Transverse colon (tissue), 4 donors: Measurements from ENCODE around the gene PDHX.

ENCODE experiments used
- EP300 ChIP-seq: sonication (generic); formaldehyde crosslinking; IDR thresholded peaks from one replicate; pipeline ENCODE4 v1.6.1; 2017; ENCODE audit warnings: antibody characterized with exemption, low read depth
- POLR2AphosphoS5 ChIP-seq, 3 donors: sonication (generic); formaldehyde crosslinking; IDR thresholded peaks; one replicate each; pipeline ENCODE4 v1.6.1; 2016; ENCODE audit warnings: antibody characterized with exemption in 3 of 3
- TF ChIP-seq, protein P1 (sequence below), 5 experiments: fragments of 200-600 bp in 3 of 5; fragments of 450-650 bp in 2 of 5; sonication (generic) in 3 of 5; IDR thresholded peaks; 1 replicate in 2 of 5; 2 replicates in 3 of 5; pipeline ENCODE4 v1.5.1; 2016 to 2017; ENCODE audit warnings: antibody characterized with exemption in 5 of 5, inconsistent platforms in 3 of 5, mild to moderate bottlenecking in 2 of 5, moderate library complexity in 1 of 5

- TF ChIP-seq, protein P1, sequence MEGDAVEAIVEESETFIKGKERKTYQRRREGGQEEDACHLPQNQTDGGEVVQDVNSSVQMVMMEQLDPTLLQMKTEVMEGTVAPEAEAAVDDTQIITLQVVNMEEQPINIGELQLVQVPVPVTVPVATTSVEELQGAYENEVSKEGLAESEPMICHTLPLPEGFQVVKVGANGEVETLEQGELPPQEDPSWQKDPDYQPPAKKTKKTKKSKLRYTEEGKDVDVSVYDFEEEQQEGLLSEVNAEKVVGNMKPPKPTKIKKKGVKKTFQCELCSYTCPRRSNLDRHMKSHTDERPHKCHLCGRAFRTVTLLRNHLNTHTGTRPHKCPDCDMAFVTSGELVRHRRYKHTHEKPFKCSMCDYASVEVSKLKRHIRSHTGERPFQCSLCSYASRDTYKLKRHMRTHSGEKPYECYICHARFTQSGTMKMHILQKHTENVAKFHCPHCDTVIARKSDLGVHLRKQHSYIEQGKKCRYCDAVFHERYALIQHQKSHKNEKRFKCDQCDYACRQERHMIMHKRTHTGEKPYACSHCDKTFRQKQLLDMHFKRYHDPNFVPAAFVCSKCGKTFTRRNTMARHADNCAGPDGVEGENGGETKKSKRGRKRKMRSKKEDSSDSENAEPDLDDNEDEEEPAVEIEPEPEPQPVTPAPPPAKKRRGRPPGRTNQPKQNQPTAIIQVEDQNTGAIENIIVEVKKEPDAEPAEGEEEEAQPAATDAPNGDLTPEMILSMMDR (IDR thresholded peaks at IDR 0.05), result no peak
- TF ChIP-seq POLR2AphosphoS5 (IDR thresholded peaks at IDR 0.05) (no peak), EP300 (no peak)
These were observed 11.9 kb upstream of the PDHX start for GRCh38 chr11:34904421-34904955.
